Omental fat pad (tissue), 4 donors: ENCODE data around the gene ESPN. TPM values are rescaled to one million over a fixed set of nuclear protein-coding genes. Genes with fewer than 3 reads are reported as not detected.

Experiments
- ATAC-seq: fragments of 150-250 bp; one replicate; pipeline ENCODE4 v1.9.1; 2016; ENCODE audit warnings: mild to moderate bottlenecking, moderate library complexity; ENCODE audit not compliant: low FRiP score
- DNase-seq: peaks from one replicate; pipeline ENCODE4 v3.0.0-alpha.2; 2019; ENCODE audit warnings: low spot score
- CTCF ChIP-seq, 3 donors: fragments of 450-650 bp; IDR thresholded peaks; one replicate each; pipeline ENCODE4 v1.5.1; 2016 to 2017; ENCODE audit warnings: antibody characterized with exemption in 3 of 3, mild to moderate bottlenecking in 3 of 3, moderate library complexity in 2 of 3
- small RNA-seq: library from RNA; depleted of rRNA; stranded (forward); fragments of <200 nt; gene quantifications from one replicate; pipeline ENCODE3, GENCODE V24; 2016
- total RNA-seq, 4 donors: library from RNA; depleted of rRNA; stranded (reverse); fragments of >200 nt; gene quantifications; one replicate each; pipeline ENCODE4 v1.1.0, GENCODE V29; 2016

The ESPN gene
- total RNA-seq, 4 donors from 2014 or later: 0.12 TPM; not detected in 3

- DNase-seq (no peak), ATAC-seq (no peak)
- no peak for TF ChIP-seq CTCF (IDR thresholded peaks at IDR 0.05)
Measured at GRCh38 chr1:6508816-6509189, 84.2 kb downstream of the ESPN start.

GRCh38 chr1:6509220-6509918, 84.8 kb downstream of the ESPN start:
- TF ChIP-seq CTCF (IDR thresholded peaks at IDR 0.05): no peak
- ATAC-seq: no peak
- DNase-seq: no peak

- TF ChIP-seq CTCF (IDR thresholded peaks at IDR 0.05): no peak
- no peak for ATAC-seq
- DNase-seq: no peak
Measured at GRCh38 chr1:6509919-6510291, 85.3 kb downstream of the ESPN start.

GRCh38 chr1:6510493-6510892, 85.9 kb downstream of the ESPN start:
- ATAC-seq: no peak
- DNase-seq: no peak
- TF ChIP-seq CTCF (IDR thresholded peaks at IDR 0.05): no peak

Small RNA genes within 50 kb of the gene (small RNA-seq; reads per million reads assigned to genes)
- not detected for gene MIR4252

Other genes with a start within 250 kb of the ESPN start
- under 1 TPM in 3 of 4 donors, not detected in 1; 0.19 to 0.24 (median 0.19) TPM for gene CHD5, start 244.5 kb upstream of the ESPN start, total RNA-seq
- 100 to 1,000 TPM; 164 to 205 (median 191) TPM for gene RPL22, start 225.2 kb upstream of the ESPN start, total RNA-seq
- 10 to 100 TPM in 2 of 4 donors, 1 to 10 TPM in 2; 5.2 to 48.2 (median 9.5) TPM for gene RNF207, start 218.7 kb upstream of the ESPN start, total RNA-seq
- 10 to 100 TPM; 47.7 to 70.2 (median 57.3) TPM for gene ICMT, start 188.8 kb upstream of the ESPN start, total RNA-seq
- gene HES3, start 180.6 kb upstream of the ESPN start, total RNA-seq: not detected
- gene GPR153, start 163.7 kb upstream of the ESPN start, total RNA-seq: 10 to 100 TPM; 10.9 to 19.8 (median 14.3) TPM
- gene ACOT7, start 31.0 kb upstream of the ESPN start, total RNA-seq: 10 to 100 TPM in 2 of 4 donors, 1 to 10 TPM in 2; 7.4 to 16.7 (median 9.2) TPM
- gene HES2, start 4.9 kb upstream of the ESPN start, total RNA-seq: under 1 TPM in 1 of 4 donors, not detected in 3; 0.12 TPM
- 10 to 100 TPM in 1 of 4 donors, 1 to 10 TPM in 3; 4.4 to 25.5 (median 6.6) TPM for gene TNFRSF25, start 41.4 kb downstream of the ESPN start, total RNA-seq
- 10 to 100 TPM in 1 of 4 donors, 1 to 10 TPM in 3; 6.6 to 24.6 (median 7.9) TPM for gene PLEKHG5, start 66.9 kb downstream of the ESPN start, total RNA-seq
- gene NOL9, start 129.7 kb downstream of the ESPN start, total RNA-seq: 10 to 100 TPM; 18.2 to 45.2 (median 24.7) TPM
- under 1 TPM in 1 of 4 donors, not detected in 3; 0.19 TPM for gene TAS1R1, start 130.5 kb downstream of the ESPN start, total RNA-seq
- gene ZBTB48, start 155.2 kb downstream of the ESPN start, total RNA-seq: 10 to 100 TPM in 3 of 4 donors, 1 to 10 TPM in 1; 9.9 to 19.2 (median 13.4) TPM
- 10 to 100 TPM; 48.3 to 98.5 (median 57.0) TPM for gene KLHL21, start 178.1 kb downstream of the ESPN start, total RNA-seq
- gene PHF13, start 189.0 kb downstream of the ESPN start, total RNA-seq: 10 to 100 TPM in 3 of 4 donors, 1 to 10 TPM in 1; 8.6 to 15.1 (median 14.7) TPM
- 10 to 100 TPM; 11.6 to 35.0 (median 23.2) TPM for gene THAP3, start 200.1 kb downstream of the ESPN start, total RNA-seq